Colonic mucosa (tissue), 4 donors: ENCODE measurements around the gene STPG4. TPM values are rescaled to one million over a fixed set of nuclear protein-coding genes. Genes with fewer than 3 reads are reported as not detected.
A peak's percentile ranks its signal among the peaks of the same experiment; 100 is the strongest.

ENCODE experiments used
- DNase-seq: peaks from one replicate; pipeline ENCODE4 v3.0.0-alpha.2; 2020
- H3K27ac ChIP-seq: fragments of 200-600 bp; one replicate; pipeline ENCODE4 v1.8.0; 2021
- H3K27me3 ChIP-seq: fragments of 200-600 bp; one replicate; pipeline ENCODE4 v1.8.0; 2021
- H3K36me3 ChIP-seq: fragments of 200-600 bp; one replicate; pipeline ENCODE4 v1.8.0; 2021
- H3K4me1 ChIP-seq: fragments of 200-600 bp; one replicate; pipeline ENCODE4 v1.8.0; 2021; ENCODE audit warnings: mild to moderate bottlenecking
- H3K4me3 ChIP-seq: fragments of 200-600 bp; one replicate; pipeline ENCODE4 v1.8.0; 2021
- H3K9ac ChIP-seq, 2 donors: one replicate each; pipeline ENCODE4 v1.7.0; 2013; ENCODE audit warnings: control low read depth in 2 of 2, low read depth in 2 of 2, low read length in 2 of 2
- H3K9me3 ChIP-seq: fragments of 200-600 bp; one replicate; pipeline ENCODE4 v1.8.0; 2021
- intact Hi-C: fragments of 100-400 bp; cut with DNase I; formaldehyde crosslinking; loops from one replicate; pipeline ENCODE4 v1.14.1; 2022
- total RNA-seq, 2 donors: library from RNA; stranded (reverse); fragmentation: NEBNext Ultra II Directional in 1 of 2; extraction: Animal tissue kit (Norgen Biotek cat#: 25700) in 1 of 2; gene quantifications; one replicate each; pipeline ENCODE4 v1.2.1, GENCODE V29; 2021
- TF ChIP-seq, protein P1 (sequence below): fragments of 200-600 bp; IDR thresholded peaks from one replicate; pipeline ENCODE4 v1.8.0; 2022; ENCODE audit warnings: antibody characterized with exemption, mild to moderate bottlenecking
- donor health status: healthy.
- donor health status: DM: no; HTN: no; CAD: no.
- donor health status: DM: no; HTN: no; CAD: no.

The STPG4 gene
- total RNA-seq, 2 donors from 2014 or later = 0.21 to 0.47 TPM

DNA sequence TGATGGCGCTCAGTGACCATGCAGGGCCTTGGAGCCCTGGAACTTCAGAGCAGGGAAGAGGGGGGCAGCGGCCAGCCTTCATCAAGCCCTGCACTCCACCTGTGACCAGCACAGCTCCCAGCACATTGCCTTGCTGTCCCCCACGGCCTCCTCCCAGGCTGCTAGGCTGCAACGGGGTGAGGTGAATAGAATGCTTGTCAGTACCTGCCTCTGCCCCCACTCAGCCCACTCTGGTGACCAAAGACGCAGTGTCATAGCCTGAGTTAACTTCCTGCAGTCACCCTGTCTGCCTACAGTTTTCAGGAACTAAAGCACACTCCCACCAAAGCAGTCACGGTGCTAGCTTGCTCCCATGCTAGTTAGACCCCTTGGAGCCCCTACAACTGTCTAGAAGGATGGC lies 72.1 kb downstream of the STPG4 start:
- Histone ChIP-seq H3K9me3 (no peaks in the 10 kb centered on the region), H3K27me3 (no peaks in the 10 kb centered on the region), H3K27ac (no peak overlapping the region), H3K4me1 (peaks cover 9% of the 10 kb centered on the region), H3K36me3 (no peaks in the 10 kb centered on the region), H3K4me3 (no peak overlapping the region), H3K9ac (no peak overlapping the region)
- intact Hi-C loops = no loop called here
- TF ChIP-seq, protein P1, sequence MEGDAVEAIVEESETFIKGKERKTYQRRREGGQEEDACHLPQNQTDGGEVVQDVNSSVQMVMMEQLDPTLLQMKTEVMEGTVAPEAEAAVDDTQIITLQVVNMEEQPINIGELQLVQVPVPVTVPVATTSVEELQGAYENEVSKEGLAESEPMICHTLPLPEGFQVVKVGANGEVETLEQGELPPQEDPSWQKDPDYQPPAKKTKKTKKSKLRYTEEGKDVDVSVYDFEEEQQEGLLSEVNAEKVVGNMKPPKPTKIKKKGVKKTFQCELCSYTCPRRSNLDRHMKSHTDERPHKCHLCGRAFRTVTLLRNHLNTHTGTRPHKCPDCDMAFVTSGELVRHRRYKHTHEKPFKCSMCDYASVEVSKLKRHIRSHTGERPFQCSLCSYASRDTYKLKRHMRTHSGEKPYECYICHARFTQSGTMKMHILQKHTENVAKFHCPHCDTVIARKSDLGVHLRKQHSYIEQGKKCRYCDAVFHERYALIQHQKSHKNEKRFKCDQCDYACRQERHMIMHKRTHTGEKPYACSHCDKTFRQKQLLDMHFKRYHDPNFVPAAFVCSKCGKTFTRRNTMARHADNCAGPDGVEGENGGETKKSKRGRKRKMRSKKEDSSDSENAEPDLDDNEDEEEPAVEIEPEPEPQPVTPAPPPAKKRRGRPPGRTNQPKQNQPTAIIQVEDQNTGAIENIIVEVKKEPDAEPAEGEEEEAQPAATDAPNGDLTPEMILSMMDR = no peak
- no peak for DNase-seq

DNA sequence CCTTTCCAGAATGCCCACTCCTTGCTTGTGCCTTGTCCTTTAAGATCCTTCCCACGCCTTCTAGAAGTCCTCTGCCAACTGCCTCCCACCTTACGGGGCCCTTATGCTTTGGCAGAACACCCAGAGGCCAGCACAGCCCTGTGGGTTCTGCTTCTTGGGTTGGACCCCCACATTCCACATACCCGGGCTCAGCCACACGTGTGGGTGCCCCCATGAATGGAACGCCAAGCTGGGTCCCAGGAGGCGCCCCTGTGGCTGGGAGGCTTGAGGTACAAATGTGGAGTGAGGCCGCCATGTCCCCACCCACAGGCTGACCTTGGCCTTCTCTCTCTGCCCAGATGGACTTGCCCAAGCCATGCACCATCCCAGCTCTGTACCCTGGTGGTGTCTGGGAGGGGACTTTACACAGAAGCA lies 74.2 kb downstream of the STPG4 start:
- intact Hi-C loops = no loop called here
- no peak for DNase-seq
- H3K9me3 ChIP-seq = no peaks in the 10 kb centered on the region
- no peak overlapping the region for H3K27ac ChIP-seq
- TF ChIP-seq, protein P1 = no peak
- H3K4me1 ChIP-seq = peaks cover 20% of the 10 kb centered on the region
- H3K4me3 ChIP-seq = no peak overlapping the region
- H3K36me3 ChIP-seq = no peaks in the 10 kb centered on the region
- no peaks in the 10 kb centered on the region for H3K27me3 ChIP-seq
- H3K9ac ChIP-seq = no peak overlapping the region

DNA sequence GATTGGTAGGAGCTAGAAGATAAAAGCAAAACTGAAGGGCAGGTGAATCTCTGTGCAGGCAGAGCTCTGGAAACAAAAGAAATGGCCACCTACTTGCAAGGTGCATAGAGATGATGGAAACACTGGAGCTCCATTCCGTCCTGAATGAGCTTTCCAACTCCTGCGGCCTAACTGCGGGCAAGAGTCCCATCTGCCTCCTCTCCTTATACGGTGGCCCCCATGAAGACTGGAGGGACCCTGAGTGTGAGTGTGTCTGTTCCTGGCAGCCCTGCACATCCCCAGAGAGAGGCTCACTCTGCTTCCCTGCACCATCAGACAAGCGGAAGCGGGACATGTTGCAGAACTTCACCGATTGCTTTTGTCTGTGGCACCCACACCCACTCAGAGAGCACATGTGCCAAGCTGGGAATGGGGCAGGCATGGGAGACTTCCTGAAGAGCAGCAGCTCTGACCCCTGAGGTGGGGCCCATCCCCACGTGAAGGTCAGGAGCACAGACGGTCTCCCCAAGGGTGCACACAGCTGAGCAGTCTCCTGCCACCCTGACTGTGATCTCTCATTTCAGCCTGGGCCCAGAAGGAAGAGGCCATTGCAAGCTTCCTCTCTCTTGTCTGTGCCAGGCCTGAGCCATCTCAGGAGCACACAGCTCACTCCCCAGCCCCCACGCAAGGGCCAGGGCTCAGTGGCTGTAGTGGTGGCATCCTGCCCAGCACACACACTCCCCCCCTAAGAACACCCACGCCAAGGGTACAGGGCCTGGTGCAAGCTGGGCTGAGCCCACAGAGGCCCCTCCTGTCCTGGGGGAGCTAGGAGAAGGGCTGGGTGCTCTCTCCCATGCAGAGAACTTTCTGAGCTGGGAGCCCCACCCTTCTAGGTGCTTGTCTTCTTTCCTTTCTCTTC lies 75.3 kb downstream of the STPG4 start:
- TF ChIP-seq, protein P1 = no peak
- peak; percentile 59 for DNase-seq
- peak overlapping the region; percentile 29 for H3K27ac ChIP-seq
- peak overlapping the region in 1 of 2 donors; percentile 61 for H3K9ac ChIP-seq
- H3K4me3 ChIP-seq = no peak overlapping the region
- H3K4me1 ChIP-seq = peaks cover 20% of the 10 kb centered on the region
- H3K36me3 ChIP-seq = no peaks in the 10 kb centered on the region
- no peaks in the 10 kb centered on the region for H3K27me3 ChIP-seq
- intact Hi-C loops = no loop called here
- H3K9me3 ChIP-seq = no peaks in the 10 kb centered on the region

DNA sequence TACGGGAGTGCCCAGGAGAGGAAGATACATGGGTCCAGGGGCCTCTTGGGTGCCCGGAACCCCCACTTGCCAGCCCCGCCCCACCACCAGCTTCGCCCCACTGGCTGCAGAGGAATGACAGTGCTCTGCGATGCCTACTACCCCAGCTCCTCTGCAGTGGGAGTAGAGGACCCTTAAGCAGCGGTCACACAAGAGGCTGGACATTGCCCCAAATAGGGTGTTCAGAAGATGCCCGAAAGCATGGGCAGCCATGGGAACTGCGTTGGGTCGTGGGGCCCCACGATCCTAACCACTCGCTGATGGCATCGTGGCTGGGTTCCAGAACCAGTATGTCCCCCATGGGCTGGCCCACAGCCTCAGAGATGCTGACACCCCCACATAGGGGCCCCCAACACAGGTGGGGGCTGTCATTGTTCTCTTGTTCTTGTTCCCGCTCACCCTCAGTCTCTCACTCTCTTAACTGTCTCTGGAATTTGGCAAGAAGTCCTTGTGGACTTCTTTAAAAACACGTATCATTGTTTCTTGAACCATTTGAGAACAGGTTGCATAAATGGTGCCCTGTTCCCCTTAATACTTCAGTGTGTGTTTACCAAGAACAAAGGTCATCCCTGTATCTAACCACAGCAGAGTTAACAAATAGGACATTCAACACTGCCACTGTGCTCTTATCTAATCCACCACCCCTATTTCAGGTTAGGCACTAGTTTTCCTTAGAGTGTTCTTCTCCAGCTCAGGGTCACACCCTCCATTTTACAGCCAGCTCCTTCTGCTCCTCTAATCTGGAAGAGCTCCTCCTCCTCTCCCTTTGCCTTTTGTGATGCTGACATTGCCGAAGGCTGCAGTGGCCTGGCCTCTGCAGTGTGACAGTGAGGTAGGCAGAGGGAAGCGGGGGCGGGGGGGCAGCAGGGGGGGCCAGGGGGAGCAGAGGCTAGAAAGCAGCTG lies 76.3 kb downstream of the STPG4 start:
- peak overlapping the region in 1 of 2 donors; percentile 9 for H3K9ac ChIP-seq
- H3K27me3 ChIP-seq = no peaks in the 10 kb centered on the region
- DNase-seq = peak; percentile 69
- intact Hi-C loops = no loop called here
- TF ChIP-seq, protein P1 = no peak
- no peaks in the 10 kb centered on the region for H3K9me3 ChIP-seq
- peaks cover 20% of the 10 kb centered on the region for H3K4me1 ChIP-seq
- H3K4me3 ChIP-seq = no peak overlapping the region
- peak overlapping the region; percentile 29 for H3K27ac ChIP-seq
- H3K36me3 ChIP-seq = no peaks in the 10 kb centered on the region

DNA sequence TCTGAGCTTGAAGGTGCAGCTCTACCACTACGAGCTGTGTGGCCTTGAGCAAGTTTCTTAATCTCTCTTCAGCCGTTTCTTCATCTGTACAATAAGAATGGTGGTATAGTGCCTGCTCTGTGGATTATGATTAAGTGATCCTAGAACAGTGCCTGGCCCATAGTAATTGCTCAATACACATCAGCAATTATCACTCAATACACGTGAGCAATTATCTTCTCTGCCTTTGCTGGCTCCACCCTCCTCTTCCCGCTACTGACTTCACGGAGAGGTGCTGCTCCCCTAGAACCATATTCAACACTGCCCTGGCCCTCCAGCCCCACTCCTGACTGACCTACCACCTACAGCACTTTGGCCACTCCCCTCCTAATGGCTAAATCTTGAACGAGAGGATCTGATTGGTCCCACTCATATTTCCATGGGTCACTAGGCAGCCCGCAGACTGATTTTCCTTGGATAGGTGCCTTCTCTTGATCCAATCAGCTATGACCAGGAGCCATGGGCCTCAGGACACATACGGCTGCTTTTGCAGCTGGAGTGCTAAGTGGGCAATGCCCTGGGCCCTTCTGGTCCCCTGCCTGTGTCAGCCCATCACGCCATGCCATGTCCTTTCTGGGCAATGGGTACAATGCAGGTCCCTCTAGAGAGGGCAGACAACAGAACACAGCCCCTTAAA lies 77.5 kb downstream of the STPG4 start:
- H3K4me3 ChIP-seq = no peak overlapping the region
- no peaks in the 10 kb centered on the region for H3K9me3 ChIP-seq
- intact Hi-C loops = no loop called here
- TF ChIP-seq, protein P1 = no peak
- H3K9ac ChIP-seq = peak overlapping the region in 1 of 2 donors; percentile 13
- peaks cover 27% of the 10 kb centered on the region for H3K4me1 ChIP-seq
- no peaks in the 10 kb centered on the region for H3K36me3 ChIP-seq
- H3K27ac ChIP-seq = peak overlapping the region; percentile 17
- DNase-seq = no peak
- H3K27me3 ChIP-seq = no peaks in the 10 kb centered on the region
